ENCODE data around the gene CTNNA3.
"Not testable (repeated sequence)": the region's sequence is repeated elsewhere in the genome, so short reads cannot be mapped to it uniquely, and the experiment has no call there.

CTNNA3 gene

GRCh38 chr10:66350622-66351399 is 1345.2 kb downstream of the CTNNA3 start:
- no peak for DNase-seq

DNA sequence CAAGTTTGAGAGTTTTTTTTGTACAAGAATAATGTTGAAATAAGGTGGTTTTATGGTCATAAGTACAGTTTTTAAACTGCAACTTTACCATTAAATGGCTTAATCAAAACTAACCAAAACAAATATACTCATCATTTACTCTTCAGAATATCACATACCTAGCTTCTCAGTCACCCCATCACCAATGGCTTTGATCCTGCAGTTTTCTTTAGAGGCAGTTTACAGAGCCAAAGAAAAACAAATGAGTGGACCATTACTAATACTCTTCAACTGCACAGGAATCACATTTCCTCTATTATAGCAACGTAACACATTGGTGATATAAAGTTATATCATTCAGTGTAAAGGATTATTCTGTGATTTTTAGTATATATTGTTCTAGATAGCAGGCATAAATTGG is 1346.3 kb downstream of the CTNNA3 start:
- DNase-seq: no peak

GRCh38 chr10:66349076-66349475 is 1346.9 kb downstream of the CTNNA3 start:
- DNase-seq: no peak

DNA sequence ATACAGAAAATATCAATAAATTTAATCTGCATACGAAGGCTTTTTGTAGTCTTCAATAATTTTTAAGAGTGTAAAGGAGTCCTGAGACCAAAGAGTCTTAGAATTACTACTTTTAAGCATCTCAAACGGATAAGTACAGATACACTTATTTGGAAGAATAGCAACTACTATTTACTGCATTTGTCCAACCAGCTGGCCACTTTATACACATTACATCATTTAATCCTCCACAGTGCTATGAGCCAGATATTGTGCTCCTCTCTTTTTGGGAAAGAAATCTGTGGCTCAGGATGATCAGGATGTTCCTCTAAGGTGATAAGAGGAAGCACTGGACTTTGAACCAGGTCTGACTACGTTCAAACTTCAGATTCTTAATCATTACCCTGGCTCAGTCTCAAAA is 1358.8 kb downstream of the CTNNA3 start:
- no peak for DNase-seq

GRCh38 chr10:66336791-66337190 is 1359.2 kb downstream of the CTNNA3 start:
- DNase-seq: no peak

DNA sequence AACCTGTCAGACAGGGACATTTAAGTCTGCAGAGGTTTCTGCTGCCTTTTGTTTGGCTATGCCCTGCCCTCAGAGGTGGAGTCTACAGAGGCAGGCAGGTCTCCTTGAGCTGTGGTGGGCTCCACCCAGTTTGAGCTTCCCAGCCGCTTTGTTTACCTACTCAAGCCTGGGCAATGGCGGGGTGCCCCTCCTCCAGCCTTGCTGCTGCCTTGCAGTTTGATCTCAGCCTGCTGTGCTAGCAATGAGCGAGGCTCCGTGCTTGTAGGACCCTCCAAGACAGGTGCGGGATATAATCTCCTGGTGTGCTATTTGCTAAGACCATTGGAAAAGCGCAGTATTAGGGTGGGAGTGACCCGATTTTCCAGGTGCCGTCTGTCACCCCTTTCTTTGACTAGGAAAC is 1360.2 kb downstream of the CTNNA3 start:
- DNase-seq: not testable (repeated sequence)

- no peak for DNase-seq
Measured at GRCh38 chr10:66329147-66329546, 1366.8 kb downstream of the CTNNA3 start.

GRCh38 chr10:66326876-66327275 is 1369.1 kb downstream of the CTNNA3 start:
- DNase-seq: no peak

DNA sequence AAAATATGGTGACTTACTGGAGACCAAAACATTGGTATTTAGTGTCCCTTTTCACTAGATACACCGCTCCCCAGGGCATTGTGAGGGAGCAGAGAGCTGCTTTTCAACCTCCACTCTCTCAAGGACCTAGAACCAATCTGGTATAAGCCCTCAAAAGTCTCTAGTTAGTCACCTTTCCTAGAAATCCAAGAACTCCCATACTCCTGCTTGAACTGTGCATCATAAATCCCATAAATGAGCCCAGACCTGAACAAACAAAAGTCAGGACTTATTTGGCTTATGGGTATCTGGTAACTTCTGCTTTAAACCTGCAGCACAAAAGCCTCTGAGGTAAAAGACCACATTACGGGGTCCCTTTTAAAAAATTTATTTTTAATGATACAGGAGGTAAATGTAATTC is 1373.2 kb downstream of the CTNNA3 start:
- DNase-seq: no peak

GRCh38 chr10:66321723-66322665 is 1374.0 kb downstream of the CTNNA3 start:
- no peak for DNase-seq

- DNase-seq: no peak
Measured at GRCh38 chr10:66318761-66319160, 1377.2 kb downstream of the CTNNA3 start.

GRCh38 chr10:66307826-66308225 is 1388.2 kb downstream of the CTNNA3 start:
- no peak for DNase-seq

GRCh38 chr10:66301078-66301477 is 1394.9 kb downstream of the CTNNA3 start:
- DNase-seq: no peak

- no peak for DNase-seq
Measured at GRCh38 chr10:66295602-66296001, 1400.4 kb downstream of the CTNNA3 start.

DNA sequence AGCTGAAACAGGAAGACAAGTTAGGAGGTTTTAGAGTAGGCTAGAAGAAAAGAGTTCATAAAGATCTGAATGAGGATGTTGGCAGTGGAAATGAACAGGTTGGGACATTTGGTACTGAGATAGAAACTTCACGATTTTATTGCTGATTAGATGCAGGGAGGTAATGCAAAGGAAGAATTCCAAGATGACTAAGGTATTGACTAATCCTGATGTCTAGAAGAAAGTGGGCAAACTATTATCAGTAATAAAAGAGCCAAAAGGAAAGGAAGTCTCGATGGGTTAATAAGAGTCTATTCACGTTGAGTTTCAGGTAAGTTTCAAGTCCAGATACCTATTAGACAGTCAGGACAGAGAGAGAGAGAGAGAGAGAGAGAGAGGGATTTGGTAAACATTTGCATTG is 1401.5 kb downstream of the CTNNA3 start:
- DNase-seq: no peak

DNA sequence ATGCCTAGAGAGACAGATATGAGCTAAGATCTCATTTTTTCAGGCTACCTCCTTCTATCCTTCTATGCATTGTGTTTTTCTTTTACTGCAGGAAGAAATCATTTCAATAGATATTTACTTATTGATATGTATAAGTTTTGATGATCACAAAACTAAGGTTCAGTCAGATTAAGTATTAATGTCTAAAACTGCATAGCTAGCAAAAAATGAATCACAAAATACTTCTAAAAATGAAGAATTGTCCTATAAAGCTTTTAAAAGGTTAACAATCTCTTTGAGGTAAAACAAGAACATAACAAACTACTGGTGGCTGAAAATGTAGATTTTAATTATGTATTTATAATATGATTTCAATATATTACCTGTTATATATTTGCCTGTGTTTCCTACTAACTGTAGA is 1403.1 kb downstream of the CTNNA3 start:
- DNase-seq: no peak

DNA sequence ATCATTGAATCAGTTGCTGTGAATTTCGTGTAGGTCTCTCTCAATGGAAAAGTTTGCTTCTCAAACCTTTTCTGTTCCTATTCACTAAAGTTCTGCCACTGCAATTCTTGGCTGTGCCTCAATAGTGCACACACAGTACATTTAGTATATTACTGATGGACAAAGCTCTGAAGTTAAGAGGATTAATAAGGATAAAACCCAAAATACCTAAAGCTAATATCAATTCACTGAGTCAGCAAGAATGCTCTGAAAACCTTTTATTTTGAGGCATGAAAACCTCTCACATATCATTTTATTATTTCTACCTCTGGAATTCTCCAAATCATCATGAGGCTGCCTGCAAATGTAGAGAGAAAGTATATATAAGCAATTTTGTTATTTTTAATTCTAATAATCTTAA is 1403.5 kb downstream of the CTNNA3 start:
- no peak for DNase-seq

DNA sequence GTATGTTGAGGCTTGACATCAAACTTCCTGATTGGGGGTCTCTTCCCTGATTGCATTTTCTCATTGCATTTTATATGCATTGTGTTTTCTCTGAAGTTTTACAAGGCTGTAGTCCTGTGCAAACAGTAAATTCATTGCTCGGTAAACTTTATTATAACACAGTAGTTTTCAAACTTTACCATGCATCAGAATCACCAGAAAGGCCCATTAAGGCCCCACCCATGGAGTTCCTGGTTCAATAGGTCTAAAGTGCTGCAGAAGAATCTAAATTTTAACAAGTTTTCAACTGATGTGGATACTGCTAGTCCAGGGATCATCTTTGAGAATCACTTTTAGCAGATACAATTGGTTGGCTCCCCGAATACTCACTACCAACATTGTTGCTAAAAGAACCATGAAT is 1404.9 kb downstream of the CTNNA3 start:
- no peak for DNase-seq

GRCh38 chr10:66284621-66285020 is 1411.4 kb downstream of the CTNNA3 start:
- no peak for DNase-seq

DNA sequence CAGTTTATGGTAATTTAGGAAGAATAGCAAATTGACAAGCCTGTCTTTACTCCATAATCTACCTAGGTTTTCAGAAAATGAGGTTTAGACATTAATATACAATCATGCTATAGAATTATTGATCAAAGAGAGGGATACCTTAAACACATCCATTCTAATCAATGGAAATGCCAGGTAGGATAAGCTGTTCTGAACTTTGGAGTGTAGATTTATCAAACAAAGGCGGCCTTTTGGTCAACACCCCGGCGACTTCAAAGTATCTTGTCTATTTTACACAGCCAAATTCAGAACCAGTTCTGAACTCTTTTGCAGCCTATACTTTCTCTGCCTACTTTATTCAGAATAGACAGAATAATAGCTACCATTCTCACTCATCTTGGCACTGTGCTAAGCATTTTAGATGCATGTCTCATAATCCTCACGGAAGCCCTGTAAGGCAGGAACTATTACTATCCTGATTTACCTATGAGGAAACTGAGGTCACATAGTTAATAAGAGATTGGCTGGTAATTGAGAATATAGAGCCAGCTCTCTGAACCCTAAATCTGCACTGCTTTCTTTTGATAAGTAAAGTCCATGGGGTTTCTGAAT is 1412.0 kb downstream of the CTNNA3 start:
- DNase-seq: no peak

GRCh38 chr10:66283064-66283463 is 1412.9 kb downstream of the CTNNA3 start:
- DNase-seq: no peak

- DNase-seq: no peak
Measured at GRCh38 chr10:66281327-66281726, 1414.7 kb downstream of the CTNNA3 start.

DNA sequence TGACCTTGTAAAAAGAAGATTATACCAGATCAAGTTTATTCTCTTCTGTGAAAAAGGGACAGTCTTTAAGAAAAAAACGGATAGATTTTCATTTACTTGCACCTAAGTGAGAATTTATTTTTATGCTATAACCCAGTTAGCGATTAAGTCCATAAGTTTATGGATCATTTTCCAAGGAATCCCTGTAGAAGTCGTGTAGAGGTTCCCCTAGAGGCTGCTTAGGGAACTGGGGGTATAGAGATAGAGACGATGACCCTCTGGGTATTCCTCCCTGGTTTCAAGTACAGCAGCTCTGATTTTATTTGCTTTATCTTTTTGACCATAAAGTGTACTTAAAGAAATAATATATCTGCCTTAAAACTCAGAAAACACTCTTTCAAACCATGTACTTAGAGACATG is 1418.5 kb downstream of the CTNNA3 start:
- DNase-seq: no peak
